ENCODE data around the gene NLRC5. TPM values are rescaled to one million over a fixed set of nuclear protein-coding genes. Genes with fewer than 3 reads are reported as not detected.
A peak's percentile ranks its signal among the peaks of the same experiment; 100 is the strongest.

Gene NLRC5
- total RNA-seq, 4 donors from 2014 or later, result 11.1 to 39.7 (median 16.3) TPM

- Histone ChIP-seq H3K27ac (no peak overlapping the region), H3K36me3 (peaks cover 0 to 79% of the 10 kb centered on the region in 2 donors), H3K4me1 (no peaks in the 10 kb centered on the region), H3K9me3 (no peaks in the 10 kb centered on the region), H3K4me3 (no peak overlapping the region), H3K27me3 (no peaks in the 10 kb centered on the region)
- TF ChIP-seq EP300 (IDR thresholded peaks at IDR 0.05), result no peak
- peak in 3 of 4 experiments; percentile 42 to 64 (median 50) for TF ChIP-seq CTCF (IDR thresholded peaks at IDR 0.05)
- peak; percentile 80 for ATAC-seq
- 20 to 53% methylated on average over 1 to 2 of the region's 13 CpGs for WGBS, 2 donors (ENCODE audit: low coverage in 1 of 2)
These were observed 56.5 kb downstream of the NLRC5 start for GRCh38 chr16:57045694-57046381.

- TF ChIP-seq POLR2A (IDR thresholded peaks at IDR 0.05) (no peak), POLR2AphosphoS5 (IDR thresholded peaks at IDR 0.05) (no peak), EP300 (IDR thresholded peaks at IDR 0.05) (no peak), CTCF (IDR thresholded peaks at IDR 0.05) (no peak)
- no peaks in the 10 kb centered on the region for H3K4me1 ChIP-seq
- H3K9me3 ChIP-seq, result no peaks in the 10 kb centered on the region
- no peak for ATAC-seq
- peaks cover 0 to 79% of the 10 kb centered on the region in 2 donors for H3K36me3 ChIP-seq
- H3K4me3 ChIP-seq, result no peak overlapping the region
- WGBS, 2 donors (ENCODE audit: low coverage in 1 of 2), result 93 to 100% methylated on average over 2 of the region's 2 CpGs
- no peaks in the 10 kb centered on the region for H3K27me3 ChIP-seq
- H3K27ac ChIP-seq, result no peak overlapping the region
These were observed 58.7 kb downstream of the NLRC5 start for GRCh38 chr16:57048095-57048494.

- no peak for ATAC-seq
- 81 to 86% methylated on average over 3 to 4 of the region's 4 CpGs for WGBS, 2 donors (ENCODE audit: low coverage in 1 of 2)
- H3K36me3 ChIP-seq, result peaks cover 0 to 69% of the 10 kb centered on the region in 2 donors
These were observed 60.3 kb downstream of the NLRC5 start for GRCh38 chr16:57049678-57050077.

GRCh38 chr16:57051696-57052228, 62.4 kb downstream of the NLRC5 start:
- no peak overlapping the region for H3K27ac ChIP-seq
- H3K4me1 ChIP-seq, result no peaks in the 10 kb centered on the region
- peaks cover 0 to 87% of the 10 kb centered on the region in 2 donors for H3K36me3 ChIP-seq
- H3K27me3 ChIP-seq, result no peaks in the 10 kb centered on the region
- H3K4me3 ChIP-seq, result no peak overlapping the region
- TF ChIP-seq POLR2A (IDR thresholded peaks at IDR 0.05) (no peak), POLR2AphosphoS5 (IDR thresholded peaks at IDR 0.05) (no peak), CTCF (IDR thresholded peaks at IDR 0.05) (no peak), EP300 (IDR thresholded peaks at IDR 0.05) (no peak)
- no peaks in the 10 kb centered on the region for H3K9me3 ChIP-seq
- ATAC-seq, result no peak
- WGBS, 2 donors (ENCODE audit: low coverage in 1 of 2), result 66 to 85% methylated on average over 2 to 11 of the region's 11 CpGs

More at GRCh38 chr16:57049678-57050077, 60.3 kb downstream of the NLRC5 start:
- Histone ChIP-seq H3K9me3 (no peaks in the 10 kb centered on the region), H3K4me1 (no peaks in the 10 kb centered on the region), H3K27me3 (no peaks in the 10 kb centered on the region), H3K4me3 (no peak overlapping the region), H3K27ac (no peak overlapping the region)
- no peak for TF ChIP-seq CTCF (IDR thresholded peaks at IDR 0.05)
- TF ChIP-seq POLR2AphosphoS5 (IDR thresholded peaks at IDR 0.05), result no peak

GRCh38 chr16:57053206-57053605, 63.8 kb downstream of the NLRC5 start:
- WGBS, 2 donors (ENCODE audit: low coverage in 1 of 2), result 93 to 94% methylated on average over 6 to 7 of the region's 9 CpGs
- no peaks in the 10 kb centered on the region for H3K27me3 ChIP-seq
- no peak for ATAC-seq
- no peaks in the 10 kb centered on the region for H3K4me1 ChIP-seq
- H3K27ac ChIP-seq, result no peak overlapping the region
- H3K4me3 ChIP-seq, result no peak overlapping the region
- H3K9me3 ChIP-seq, result no peaks in the 10 kb centered on the region
- no peak for TF ChIP-seq CTCF (IDR thresholded peaks at IDR 0.05)
- no peak for TF ChIP-seq POLR2AphosphoS5 (IDR thresholded peaks at IDR 0.05)
- no peak for TF ChIP-seq EP300 (IDR thresholded peaks at IDR 0.05)
- no peak for TF ChIP-seq POLR2A (IDR thresholded peaks at IDR 0.05)
- peaks cover 0 to 81% of the 10 kb centered on the region in 2 donors for H3K36me3 ChIP-seq
